ENCODE results near the gene SDC4. TPM values are rescaled to one million over a fixed set of nuclear protein-coding genes. Genes with fewer than 3 reads are reported as not detected.
A peak's percentile ranks its signal among the peaks of the same experiment; 100 is the strongest.

SDC4 gene
- total RNA-seq, 1 experiment from 2014 or later = 114 TPM

GRCh38 chr20:45312241-45312640 is 36.0 kb downstream of the SDC4 start:
- Histone ChIP-seq H3K9me3 (ENCODE audit: insufficient read depth, low read depth) (no peaks in the 10 kb centered on the region), H2AFZ (no peak overlapping the region), H3K36me3 (ENCODE audit: low read depth) (no peaks in the 10 kb centered on the region), H3F3A (ENCODE audit: insufficient read depth, low read depth) (no peaks in the 10 kb centered on the region), H3K79me2 (ENCODE audit: low read depth) (no peaks in the 10 kb centered on the region), H3K4me3 (no peak overlapping the region), H4K20me1 (ENCODE audit: insufficient read depth) (no peaks in the 10 kb centered on the region), H3K9me2 (ENCODE audit: insufficient read depth) (no peaks in the 10 kb centered on the region), H3K4me1 (replicated peaks; ENCODE audit: insufficient read depth) (no peaks in the 10 kb centered on the region), H3K27ac (no peak overlapping the region), H3K4me2 (no peak overlapping the region), H3K27me3 (ENCODE audit: insufficient read depth, low read depth) (no peaks in the 10 kb centered on the region)
- BruUV-seq (replicated peaks) = no TSS peak
- ChIA-PET POLR2A (ENCODE audit: unreplicated experiment) (interaction anchor here (0.5 to 0.7 kb wide), 2 partner anchors 18 to 125 kb away, joined by 3 to 27 read pairs; no protein-coding TSS in a partner anchor), CTCF (interaction anchor here (0.7 to 1.1 kb wide), 7 partner anchors 18 to 307 kb away, joined by 3 to 7 read pairs (median 4); no protein-coding TSS in a partner anchor)
- intact Hi-C loops (cut with micrococcal nuclease; ENCODE audit: unreplicated experiment) = loop anchor here (5.0 kb wide), 1 partner anchor 270 kb away; no protein-coding TSS in a partner anchor
- TF ChIP-seq CTCF (conservative IDR thresholded peaks at IDR 0.05) (no peak), EZH2 (IDR thresholded peaks at IDR 0.05; ENCODE audit: low read depth) (no peak)
- no peak for DNase-seq

GRCh38 chr20:45311589-45312211 is 36.5 kb downstream of the SDC4 start:
- ChIA-PET CTCF (interaction anchor here (0.8 to 1.1 kb wide), 5 partner anchors 18 to 300 kb away, joined by 3 to 7 read pairs (median 4); no protein-coding TSS in a partner anchor), POLR2A (ENCODE audit: unreplicated experiment) (interaction anchor here (0.5 kb wide), 1 partner anchor 125 kb away, joined by 3 read pairs; no protein-coding TSS in a partner anchor)
- H3K4me2 ChIP-seq = peak overlapping the region; percentile 49
- no peak overlapping the region for H2AFZ ChIP-seq
- no peaks in the 10 kb centered on the region for H4K20me1 ChIP-seq (ENCODE audit: insufficient read depth)
- DNase-seq = peak in 1 of 2 experiments; percentile 56
- H3K4me1 ChIP-seq (replicated peaks; ENCODE audit: insufficient read depth) = no peaks in the 10 kb centered on the region
- no peak overlapping the region for H3K4me3 ChIP-seq
- H3K9me3 ChIP-seq (ENCODE audit: insufficient read depth, low read depth) = no peaks in the 10 kb centered on the region
- no peaks in the 10 kb centered on the region for H3K36me3 ChIP-seq (ENCODE audit: low read depth)
- no peak overlapping the region for H3K27ac ChIP-seq
- H3K27me3 ChIP-seq (ENCODE audit: insufficient read depth, low read depth) = no peaks in the 10 kb centered on the region
- no peaks in the 10 kb centered on the region for H3F3A ChIP-seq (ENCODE audit: insufficient read depth, low read depth)
- intact Hi-C loops (cut with micrococcal nuclease; ENCODE audit: unreplicated experiment) = loop anchor here (1.0 to 5.0 kb wide), 2 partner anchors 269 to 300 kb away; no protein-coding TSS in a partner anchor
- no TSS peak for BruUV-seq (replicated peaks)
- H3K79me2 ChIP-seq (ENCODE audit: low read depth) = no peaks in the 10 kb centered on the region
- TF ChIP-seq EZH2 (IDR thresholded peaks at IDR 0.05; ENCODE audit: low read depth) (no peak), CTCF (conservative IDR thresholded peaks at IDR 0.05) (peak; percentile 75)
- H3K9me2 ChIP-seq (ENCODE audit: insufficient read depth) = no peaks in the 10 kb centered on the region

DNA sequence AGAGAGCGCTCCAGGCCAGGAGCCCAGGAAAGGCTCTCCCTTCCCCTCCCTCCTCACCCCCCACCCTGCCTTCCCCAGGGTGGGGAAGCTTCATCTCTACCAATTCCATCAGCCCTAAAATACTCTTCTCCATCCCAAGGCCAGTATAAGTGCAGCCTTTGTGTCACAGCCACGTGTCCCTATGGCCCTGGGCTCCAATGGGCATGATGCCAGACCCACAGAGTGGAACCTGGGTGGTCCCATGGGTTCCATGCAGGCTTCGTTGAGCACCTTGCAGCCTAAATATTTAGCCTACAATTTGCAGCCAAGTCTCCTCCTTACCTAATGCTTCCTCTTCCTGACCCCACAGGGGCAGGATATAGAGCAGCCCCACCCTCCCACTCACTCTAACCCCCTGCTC is 39.1 kb downstream of the SDC4 start:
- H3K27me3 ChIP-seq (ENCODE audit: insufficient read depth, low read depth) = no peaks in the 10 kb centered on the region
- H3K79me2 ChIP-seq (ENCODE audit: low read depth) = no peaks in the 10 kb centered on the region
- H4K20me1 ChIP-seq (ENCODE audit: insufficient read depth) = no peaks in the 10 kb centered on the region
- H3K4me2 ChIP-seq = no peak overlapping the region
- no TSS peak for BruUV-seq (replicated peaks)
- no peaks in the 10 kb centered on the region for H3K9me2 ChIP-seq (ENCODE audit: insufficient read depth)
- no peak overlapping the region for H2AFZ ChIP-seq
- DNase-seq = no peak
- intact Hi-C loops (cut with micrococcal nuclease; ENCODE audit: unreplicated experiment) = no loop called here
- H3K4me3 ChIP-seq = no peak overlapping the region
- POLR2A ChIA-PET (ENCODE audit: unreplicated experiment) = interaction anchor here (0.8 kb wide), 1 partner anchor 150 kb away, joined by 6 read pairs; no protein-coding TSS in a partner anchor
- H3K4me1 ChIP-seq (replicated peaks; ENCODE audit: insufficient read depth) = no peaks in the 10 kb centered on the region
- no peaks in the 10 kb centered on the region for H3K36me3 ChIP-seq (ENCODE audit: low read depth)
- TF ChIP-seq CTCF (conservative IDR thresholded peaks at IDR 0.05) = no peak
- no peak for TF ChIP-seq EZH2 (IDR thresholded peaks at IDR 0.05; ENCODE audit: low read depth)
- no peak overlapping the region for H3K27ac ChIP-seq
- H3F3A ChIP-seq (ENCODE audit: insufficient read depth, low read depth) = no peaks in the 10 kb centered on the region
- no peaks in the 10 kb centered on the region for H3K9me3 ChIP-seq (ENCODE audit: insufficient read depth, low read depth)
- CTCF ChIA-PET = no interaction called here

All from PC-9 (cell line).